ENCODE measurements around the gene CACNA1S.

The CACNA1S gene

GRCh38 chr1:201032408-201032807 lies 79.8 kb downstream of the CACNA1S start:
- no peak for DNase-seq (ENCODE audit: low read depth, low spot score)

DNA sequence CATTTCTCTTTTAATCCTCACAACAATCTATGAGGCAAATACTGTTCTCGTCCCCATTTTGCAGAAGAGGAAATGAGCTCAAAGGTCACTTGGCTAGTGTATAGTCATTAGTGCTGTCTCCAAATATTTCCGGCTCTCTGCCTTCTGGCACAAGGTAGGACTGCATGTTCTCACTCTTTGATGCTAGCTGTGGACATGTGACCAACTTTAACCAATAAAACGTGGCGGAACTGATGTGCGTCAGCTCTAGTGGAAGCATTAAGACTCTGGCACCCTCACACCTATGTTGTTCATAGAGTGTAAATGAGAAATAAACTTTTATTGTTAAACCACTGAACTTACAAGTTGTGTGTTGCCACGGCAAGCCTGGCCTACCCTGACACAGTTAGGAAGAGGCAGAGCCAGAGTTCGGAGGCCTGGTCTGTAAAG lies 83.8 kb downstream of the CACNA1S start:
- DNase-seq (ENCODE audit: low read depth, low spot score), result no peak

DNA sequence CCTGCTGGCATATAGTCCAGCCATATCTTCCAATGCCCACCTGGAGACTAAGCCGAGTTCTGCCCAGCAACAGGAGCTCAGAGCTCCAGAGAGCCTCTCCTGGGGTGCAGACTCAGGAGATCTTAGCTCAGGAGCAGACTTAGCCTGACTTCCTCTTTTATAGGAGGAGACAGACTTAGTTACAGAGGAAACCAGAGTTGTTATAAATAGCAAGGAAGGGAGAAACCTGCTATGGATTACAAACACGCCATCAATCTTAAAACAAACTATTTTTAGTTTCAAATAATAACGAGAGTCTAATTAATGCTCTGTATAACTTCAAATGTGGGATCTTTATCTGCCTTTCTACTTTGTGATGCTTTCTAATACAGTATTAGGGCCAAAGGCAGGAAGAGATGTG lies 85.4 kb downstream of the CACNA1S start:
- no peak for DNase-seq (ENCODE audit: low read depth, low spot score)

DNA sequence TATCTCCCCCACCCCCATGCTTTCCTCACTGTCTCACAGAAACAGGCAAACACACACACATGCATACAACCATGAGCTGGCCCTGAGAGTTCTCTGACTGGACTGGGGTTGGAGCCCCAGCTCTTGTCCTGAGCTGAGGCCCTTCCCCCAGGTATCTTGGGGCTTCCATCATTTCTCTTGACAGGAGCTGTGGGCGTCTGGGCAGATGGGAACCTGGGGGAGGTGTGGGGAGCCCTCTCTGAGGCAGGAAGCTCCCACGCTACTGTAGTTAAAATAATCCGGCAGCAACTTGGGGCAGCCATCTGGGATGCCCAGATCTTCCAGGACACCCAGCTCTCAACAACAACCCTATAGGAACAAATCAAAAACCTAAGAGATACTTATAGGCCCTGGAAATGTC lies 86.0 kb downstream of the CACNA1S start:
- DNase-seq (ENCODE audit: low read depth, low spot score), result no peak

DNA sequence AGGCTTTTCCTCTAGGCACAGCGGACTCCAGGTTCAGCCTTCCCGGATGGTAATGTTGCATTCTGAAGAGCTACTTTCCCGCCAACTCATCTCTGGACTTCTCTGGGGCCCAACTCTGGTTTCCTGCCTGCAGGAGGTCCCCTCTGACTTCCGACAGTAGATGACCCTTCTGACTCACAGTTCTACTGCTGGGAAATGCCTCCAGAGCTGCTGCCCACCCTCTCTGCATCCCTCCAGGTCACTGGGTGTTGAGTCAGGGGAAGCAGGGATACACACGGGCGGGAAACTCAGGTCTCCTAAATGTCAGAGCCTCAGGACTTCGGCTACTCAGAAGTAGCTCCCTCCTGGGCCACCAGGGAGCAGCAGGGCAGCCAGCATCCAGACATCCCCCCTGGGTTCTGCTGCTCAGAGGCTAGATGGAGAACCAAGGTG lies 86.6 kb downstream of the CACNA1S start:
- DNase-seq (ENCODE audit: low read depth, low spot score), result peak; percentile 32

- no peak for DNase-seq (ENCODE audit: low read depth, low spot score)
Observed at GRCh38 chr1:201024625-201024998, 87.6 kb downstream of the CACNA1S start.

DNA sequence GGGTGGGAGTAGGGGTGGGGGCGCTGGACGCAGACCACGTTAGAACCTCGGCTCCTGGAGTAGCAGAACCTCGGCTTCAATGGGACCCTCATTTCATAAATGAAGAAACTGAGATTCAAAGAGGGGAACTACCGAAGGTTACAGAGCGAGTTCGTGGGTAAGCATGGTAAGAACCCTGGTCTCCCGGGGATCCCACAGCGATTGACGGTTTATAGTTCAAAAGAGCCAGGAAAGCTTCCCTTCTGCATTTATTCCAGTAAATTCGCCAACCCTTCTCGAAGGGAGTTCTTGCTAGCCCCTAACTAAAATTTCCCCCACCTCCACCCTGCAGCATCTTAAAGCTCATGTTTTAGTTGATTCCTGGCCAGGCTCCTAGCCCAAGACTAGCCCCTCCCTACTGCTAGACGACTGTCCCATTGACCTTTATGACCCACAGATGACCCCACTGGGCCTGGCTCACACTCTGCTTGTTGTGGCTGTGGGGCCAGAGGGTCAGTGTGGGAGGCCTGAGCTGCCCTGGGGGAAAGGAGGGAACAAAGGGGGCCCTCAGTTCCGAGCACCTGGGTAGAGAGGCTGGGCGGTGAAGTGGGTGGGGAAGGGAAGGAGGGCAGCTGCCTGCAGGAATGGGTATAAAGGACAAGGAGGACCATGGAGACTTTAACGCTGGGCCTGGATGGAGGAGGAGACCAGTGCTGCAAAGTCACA lies 88.2 kb downstream of the CACNA1S start:
- DNase-seq (ENCODE audit: low read depth, low spot score), result no peak

- peak; percentile 84 for DNase-seq (ENCODE audit: low read depth, low spot score)
Observed at GRCh38 chr1:201023517-201023902, 88.7 kb downstream of the CACNA1S start, which contains the start of gene KIF21B. KIF21B (minus strand) TSS chr1:201023714; CDS start chr1:201023383, 331 bp downstream.

DNA sequence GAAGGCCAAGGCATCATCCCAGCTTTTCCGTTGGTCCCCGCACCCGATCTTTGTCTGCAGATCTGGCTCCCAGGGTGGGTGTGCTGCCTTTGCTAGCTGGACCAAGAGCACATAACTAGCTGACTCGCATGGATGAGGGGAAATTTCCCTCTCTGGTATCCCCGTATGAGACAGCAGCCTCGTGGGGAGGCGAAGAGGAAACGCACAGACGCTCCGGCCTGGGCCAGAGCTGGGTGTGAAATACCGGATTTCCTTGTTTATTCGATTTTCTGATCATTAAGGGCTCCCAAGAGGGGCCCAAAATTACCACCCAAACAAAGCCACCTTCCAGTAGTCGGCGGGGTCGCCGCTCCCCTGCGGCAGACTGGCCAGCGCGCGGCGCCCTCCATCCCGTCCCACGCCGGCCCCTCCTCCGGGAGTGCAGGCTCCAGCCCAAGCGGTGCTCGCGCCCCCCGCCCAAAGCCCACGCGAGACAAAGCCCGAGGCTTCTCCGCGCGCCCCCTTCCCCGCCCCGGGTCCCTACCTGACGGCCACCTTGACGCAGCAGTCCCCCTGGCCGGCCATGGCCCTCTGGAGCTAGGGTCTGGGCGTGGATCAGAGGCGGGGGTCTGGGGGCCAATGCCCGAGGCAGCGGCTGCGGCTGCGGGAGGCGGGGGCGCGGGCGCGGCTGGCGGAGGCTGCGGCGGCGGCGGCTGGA lies 89.3 kb downstream of the CACNA1S start:
- DNase-seq (ENCODE audit: low read depth, low spot score), result no peak

DNA sequence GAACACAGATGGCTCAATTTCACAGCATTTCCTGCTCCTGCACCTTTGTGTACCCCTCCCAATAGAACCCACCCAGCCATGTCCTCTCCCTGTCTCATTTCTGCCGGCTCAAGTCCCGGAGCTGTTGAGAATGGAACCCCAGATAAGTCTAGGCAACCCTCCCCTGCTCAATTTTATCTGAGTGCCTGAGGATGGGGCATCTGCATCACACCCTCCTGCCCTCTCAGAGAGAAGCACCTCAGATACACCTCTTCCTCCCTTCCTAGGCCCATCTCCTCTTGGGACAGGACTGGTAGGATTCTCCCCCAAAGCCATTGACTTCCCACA lies 89.8 kb downstream of the CACNA1S start:
- no peak for DNase-seq (ENCODE audit: low read depth, low spot score)

DNA sequence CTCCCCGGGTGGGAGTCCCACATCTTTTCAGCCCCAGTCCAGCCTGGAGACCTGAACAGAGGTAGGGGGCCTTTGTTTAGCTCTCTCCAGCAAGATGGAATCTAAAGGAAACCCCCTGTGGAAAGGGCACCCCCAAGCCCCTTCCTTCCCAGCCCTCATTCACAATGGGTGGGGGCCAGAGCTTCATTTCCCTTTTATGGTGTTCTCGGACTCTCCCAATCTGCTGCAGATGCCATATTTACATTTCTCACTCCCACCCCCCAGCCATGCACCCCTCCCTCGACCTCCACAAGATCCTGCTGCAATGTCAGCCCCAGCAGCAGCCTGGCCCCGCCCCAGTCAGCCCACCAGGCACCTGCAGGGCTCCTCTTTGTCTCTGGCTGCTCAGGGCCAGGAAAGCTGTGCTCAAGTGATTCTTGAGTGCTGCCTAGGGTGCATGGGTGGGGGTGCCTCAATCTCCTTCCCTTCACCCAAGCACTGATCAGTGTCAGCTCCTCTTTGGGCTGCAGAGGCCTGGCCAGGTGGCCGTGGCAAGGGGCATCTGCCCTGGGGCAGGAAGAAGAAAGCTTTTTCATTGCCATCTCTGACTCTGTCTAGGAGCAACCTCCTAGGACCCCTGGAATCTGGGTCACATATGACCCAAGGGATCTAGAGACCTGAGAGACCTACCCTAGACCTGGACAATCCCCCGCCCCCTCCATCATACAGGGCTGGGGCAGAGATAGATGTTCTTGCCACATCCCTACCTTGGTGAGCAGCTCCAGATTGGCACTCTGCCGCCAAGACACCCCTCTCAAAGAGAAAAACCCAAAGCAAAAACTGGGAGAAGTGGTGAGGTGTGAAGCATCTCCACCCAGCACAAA lies 90.4 kb downstream of the CACNA1S start:
- no peak for DNase-seq (ENCODE audit: low read depth, low spot score)

DNA sequence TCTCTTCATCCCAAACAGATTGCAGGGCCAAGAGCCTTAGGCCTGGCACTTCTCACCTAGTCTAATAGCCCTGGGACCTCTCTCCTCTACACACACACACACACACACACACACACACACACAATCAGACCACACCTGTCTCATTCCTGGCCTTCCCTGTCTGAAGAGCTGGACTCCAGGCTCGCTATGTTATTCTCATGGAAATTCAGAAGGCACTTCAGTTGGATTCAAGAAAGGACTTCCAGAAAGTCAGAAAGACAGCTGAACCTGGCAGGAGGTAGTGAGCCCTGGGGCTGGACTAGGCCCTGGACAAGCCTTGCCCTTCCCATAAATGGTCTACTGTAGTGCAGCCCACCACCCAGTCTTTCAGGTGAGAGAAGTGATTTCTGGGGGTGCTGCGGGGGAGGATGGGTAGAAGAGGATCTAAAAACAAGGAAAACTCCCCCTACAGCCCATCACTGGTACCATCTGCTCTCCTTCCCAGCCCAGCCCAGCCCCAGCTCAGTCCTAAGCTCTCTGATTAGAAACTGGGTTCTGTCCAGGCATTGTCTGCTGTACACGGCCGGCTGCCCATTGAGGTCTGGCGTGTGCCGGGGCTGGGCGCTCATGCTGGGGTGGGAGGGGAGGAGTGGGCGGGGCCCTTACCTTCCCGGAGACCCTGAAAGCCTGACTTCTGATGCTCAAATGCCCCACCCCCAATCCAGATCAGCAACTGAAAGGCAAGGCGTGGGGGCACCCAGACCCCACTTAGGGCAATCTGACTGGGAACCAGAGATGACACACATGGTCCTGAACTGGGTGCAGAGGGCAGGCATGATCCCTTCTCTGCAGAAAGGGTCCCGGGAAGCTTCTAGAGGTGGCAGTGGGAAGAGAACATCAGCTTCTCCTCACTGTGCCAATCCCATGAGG lies 91.3 kb downstream of the CACNA1S start:
- DNase-seq (ENCODE audit: low read depth, low spot score), result peak; percentile 27

- no peak for DNase-seq (ENCODE audit: low read depth, low spot score)
Observed at GRCh38 chr1:201020040-201020591, 92.1 kb downstream of the CACNA1S start.

DNA sequence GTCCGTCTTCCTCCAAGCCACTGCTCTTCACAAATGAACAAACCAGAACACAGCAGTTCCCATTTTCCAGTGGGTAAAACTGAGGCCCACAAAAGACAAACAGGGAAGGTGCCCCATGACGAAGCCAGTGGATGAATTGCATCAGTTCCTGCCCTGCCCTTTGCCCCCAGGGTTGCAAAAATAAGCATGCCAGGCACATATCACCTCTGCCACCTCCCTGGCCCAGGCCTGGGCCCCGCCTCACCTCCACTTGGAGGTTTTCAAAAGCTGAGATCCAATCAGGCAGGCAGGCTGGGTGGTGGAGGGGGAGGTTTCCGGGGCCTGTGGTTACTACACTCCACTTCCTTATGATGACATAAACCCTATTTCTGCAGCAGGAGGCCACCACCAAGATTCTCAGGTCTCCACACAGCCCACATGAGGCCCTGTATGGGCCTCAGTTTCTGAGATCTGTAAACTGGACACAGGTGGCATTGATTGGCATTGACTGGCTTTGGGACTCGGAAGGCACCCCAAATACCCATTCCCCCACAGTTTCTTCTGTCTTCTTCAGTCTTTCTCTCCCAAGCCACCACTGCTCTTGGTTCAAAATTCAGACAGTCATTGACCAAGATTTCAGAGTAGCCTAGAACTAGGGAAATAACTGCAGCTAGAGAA lies 92.8 kb downstream of the CACNA1S start:
- peak; percentile 31 for DNase-seq (ENCODE audit: low read depth, low spot score)

- DNase-seq (ENCODE audit: low read depth, low spot score), result no peak
Observed at GRCh38 chr1:201017828-201018163, 94.4 kb downstream of the CACNA1S start.

- DNase-seq (ENCODE audit: low read depth, low spot score), result no peak
Observed at GRCh38 chr1:201016943-201017827, 95.0 kb downstream of the CACNA1S start.

DNA sequence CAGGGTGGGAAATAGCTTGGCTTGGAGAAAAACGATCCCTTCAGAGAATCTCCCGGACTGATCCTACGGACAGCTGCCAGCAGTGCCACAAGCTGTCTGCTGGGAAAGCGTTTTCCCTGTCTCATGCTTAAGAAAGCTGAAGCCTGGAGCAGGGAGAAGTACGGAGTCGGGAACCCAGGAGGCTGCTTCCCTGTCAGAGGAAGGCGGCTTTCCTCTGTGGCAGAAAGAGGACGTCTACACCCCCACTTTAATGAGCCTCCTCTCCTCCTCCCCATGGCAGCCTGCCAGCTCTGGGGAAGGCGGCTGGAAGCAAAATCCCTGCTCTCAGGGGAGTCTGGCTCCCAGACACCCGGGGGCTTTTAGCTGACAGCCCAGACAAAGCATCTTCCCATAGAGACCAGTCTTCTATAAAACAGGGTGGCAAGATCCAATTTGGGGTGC lies 96.0 kb downstream of the CACNA1S start:
- peak; percentile 54 for DNase-seq (ENCODE audit: low read depth, low spot score)

DNA sequence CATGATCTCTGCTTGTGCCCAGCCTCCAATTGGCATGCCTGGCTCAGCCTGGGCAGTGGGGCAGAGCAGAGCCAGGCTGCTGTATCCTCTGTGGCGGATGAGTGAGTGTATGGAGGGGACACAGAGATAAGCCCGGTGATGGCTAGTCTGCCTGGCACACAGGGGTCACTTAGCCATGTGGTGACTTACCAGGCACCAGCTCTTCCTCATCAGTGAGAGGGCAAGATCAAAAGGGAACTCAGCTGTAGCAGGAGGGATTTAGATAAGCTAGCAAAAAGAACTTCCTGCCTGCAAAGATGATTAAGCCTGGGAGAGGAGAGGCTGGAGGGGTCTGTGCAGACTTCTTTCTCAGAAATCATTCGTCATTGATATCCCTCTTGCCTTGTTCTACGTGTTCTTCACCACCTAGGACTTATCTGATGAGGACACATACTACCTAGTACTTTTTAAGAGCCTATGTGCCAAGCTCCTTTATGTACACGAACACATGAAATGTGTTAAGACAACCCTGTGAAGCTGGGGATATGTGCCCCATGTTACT lies 96.6 kb downstream of the CACNA1S start:
- no peak for DNase-seq (ENCODE audit: low read depth, low spot score)

DNA sequence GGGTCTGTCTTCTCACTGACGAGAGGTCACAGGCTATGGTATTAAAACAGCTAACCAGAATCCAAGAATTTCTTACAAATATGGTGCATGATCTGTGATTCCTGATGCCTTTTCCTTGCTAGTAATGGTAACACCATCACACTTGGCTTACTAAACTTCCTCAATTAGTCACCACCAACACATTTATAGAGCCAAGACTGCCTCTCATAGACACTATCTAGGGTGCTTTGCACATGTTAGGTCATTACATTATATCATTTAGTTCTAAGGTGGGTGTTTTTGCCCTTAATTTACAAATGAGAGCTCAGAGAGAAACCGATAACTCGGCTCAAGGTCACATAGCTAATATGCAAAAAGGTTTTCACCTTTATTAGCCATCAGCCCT lies 97.4 kb downstream of the CACNA1S start:
- no peak for DNase-seq (ENCODE audit: low read depth, low spot score)
